Stimulated activated CD8-positive, alpha-beta memory T cell treated with anti-CD3 and anti-CD28 coated beads, Interleukin-4, amount 100 ng/mL, for 24 hours (primary cell): ENCODE data around the gene OR12D1.
"Not testable (repeated sequence)": the region's sequence is repeated elsewhere in the genome, so short reads cannot be mapped to it uniquely, and the experiment has no call there.

Source experiments
- DNase-seq: peaks from one replicate; pipeline ENCODE4 v3.0.0-alpha.2; 2020; ENCODE audit warnings: low read depth

Gene OR12D1

DNA sequence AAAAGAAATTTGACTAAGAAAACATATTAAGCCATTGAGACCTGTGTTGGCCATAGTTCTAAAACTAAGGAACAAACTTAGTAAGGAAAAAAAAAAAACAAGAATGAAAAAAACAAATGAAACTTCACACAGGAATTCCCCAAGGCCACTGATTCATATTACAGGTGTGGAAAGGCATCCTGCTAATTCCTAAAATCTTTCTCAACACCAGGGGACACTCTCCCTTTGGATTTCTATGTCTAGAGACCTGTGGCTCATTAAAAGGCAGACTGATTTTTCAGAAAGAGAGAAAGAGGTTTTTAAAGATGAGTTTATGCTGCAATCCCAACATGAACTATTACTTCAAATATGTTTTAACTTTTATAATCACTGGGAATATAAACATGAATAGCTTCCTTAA lies at the start of gene OR12D1:
Gene OR12D1 (plus strand): TSS at position 341 of the 400 bp plus-strand sequence.
- no peak for DNase-seq

DNA sequence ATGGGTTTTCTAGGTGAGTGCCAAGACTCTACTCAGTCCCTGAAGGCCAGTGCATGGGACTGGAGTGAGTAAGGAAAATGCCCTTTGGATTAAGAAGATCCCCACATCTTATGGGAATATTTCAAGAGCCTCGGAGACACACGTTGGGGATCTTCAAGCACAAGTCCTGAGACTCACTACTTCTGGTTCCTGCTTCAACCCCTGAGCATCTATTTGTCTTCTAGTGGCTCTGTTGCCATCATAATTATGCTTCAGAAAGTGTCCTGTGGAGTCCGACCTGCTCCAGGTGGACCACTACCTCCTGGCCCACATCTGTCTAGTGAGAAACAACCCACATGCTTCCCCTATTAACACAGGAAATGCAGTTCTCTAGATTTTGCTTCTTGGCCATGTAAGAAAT lies 46.0 kb upstream of the OR12D1 start, which contains the start of gene OR5V1:
Gene OR5V1 (minus strand): TSS at position 101 of the 400 bp plus-strand sequence. CDS start 12,670 bp downstream, outside the sequence.
- no peak for DNase-seq

DNA sequence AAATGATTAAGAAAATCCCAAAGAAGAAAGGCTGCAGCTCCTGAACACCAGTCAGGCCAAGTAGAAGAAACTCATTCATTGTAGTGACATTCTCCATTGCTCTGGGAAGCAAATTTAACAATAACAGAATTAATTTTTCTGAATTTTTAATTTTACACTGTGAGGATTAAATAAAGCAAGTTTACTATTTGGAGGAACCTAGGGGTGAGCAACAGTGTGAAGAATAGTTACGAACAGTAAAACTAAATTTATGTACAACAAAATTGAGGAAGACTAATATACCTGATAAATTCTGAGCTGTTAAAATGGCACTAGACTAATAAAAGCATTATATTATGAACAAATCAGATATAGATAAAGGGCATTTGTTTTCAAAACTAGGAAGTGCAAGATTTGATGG lies 39.5 kb upstream of the OR12D1 start, which contains the start of gene OR12D3:
Gene OR12D3 (minus strand): TSS at position 101 of the 400 bp plus-strand sequence. CDS start 4 bp downstream, at position 97.
- no peak for DNase-seq

DNA sequence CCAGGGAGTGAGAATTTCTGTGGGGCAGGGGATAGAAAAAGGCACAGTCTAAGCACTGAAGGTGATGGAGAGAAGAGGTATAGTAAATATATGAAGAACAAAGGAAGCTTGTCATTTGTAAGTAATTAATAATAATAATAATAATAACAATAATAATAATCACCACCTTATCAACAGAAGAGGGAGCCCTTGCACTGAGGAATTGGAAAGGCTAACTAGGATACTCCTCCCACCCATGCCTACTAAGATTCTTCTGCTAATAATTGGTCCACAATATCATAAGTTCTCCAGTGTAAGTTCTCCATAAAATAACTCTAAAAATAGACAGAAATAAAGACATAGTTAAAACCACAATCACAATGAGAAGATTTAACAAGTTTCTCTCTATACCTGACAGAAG lies 38.7 kb upstream of the OR12D1 start:
- DNase-seq, result no peak

DNA sequence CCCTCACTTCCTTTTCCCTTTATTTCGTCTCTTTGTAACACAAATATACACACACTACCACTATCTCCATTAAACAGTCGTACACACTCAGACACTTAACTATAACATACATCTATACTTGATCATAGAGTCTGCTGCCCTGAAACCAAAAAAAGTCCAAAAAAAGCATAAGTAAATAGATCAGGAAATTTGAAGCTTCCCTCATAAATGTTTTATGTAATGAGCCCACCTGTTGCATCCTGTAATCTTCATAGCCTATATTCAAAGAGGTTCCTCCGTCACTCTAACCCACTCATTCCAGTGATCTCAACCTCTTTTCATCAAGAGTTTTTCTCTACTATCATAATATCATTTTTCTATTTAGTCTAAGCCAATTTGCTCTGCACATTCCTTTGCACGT lies 26.2 kb upstream of the OR12D1 start:
- DNase-seq, result no peak

DNA sequence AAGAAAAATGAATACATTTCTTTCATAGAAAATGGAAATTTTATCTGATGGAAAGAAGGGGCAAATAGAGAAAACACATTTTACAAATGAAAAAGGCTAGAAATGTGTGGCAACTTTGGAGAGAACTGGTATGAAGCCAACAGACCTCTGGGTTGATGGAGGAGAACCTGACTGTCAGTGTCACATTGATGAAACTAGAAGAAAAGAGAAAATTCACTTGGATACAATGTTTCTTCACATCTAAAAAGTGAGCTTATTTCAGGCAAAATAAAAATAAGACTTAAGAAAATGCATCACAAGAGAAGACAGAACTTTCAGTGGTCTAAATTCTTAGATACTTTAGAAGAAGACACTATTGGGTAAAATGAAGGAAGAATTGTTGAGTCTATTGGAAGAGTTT lies 19.4 kb upstream of the OR12D1 start, which contains the start of gene OR12D2:
Gene OR12D2 (plus strand): TSS at position 301 of the 400 bp plus-strand sequence. CDS start 1,069 bp downstream, outside the sequence.
- no peak for DNase-seq

GRCh38 chr6:29399525-29399924 lies 15.2 kb upstream of the OR12D1 start:
- DNase-seq, result no peak

DNA sequence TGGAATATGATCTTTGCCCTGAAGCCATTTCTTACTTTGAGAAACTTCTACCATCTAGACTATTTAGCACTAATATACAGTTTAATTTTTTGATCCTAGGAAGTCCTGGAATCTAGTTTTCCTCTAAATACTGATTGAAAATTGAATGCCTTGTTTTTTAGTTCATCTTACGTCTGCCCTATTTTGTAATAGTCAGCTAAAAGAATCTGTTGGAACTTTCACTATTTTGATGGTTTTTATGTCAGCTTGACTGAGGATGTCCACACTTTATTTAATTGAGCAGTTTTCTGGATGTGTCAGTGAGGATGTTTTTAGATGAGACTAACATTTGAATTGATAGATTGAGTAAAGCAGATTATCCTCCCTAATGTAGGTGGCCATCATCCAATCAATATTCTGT lies 10.9 kb upstream of the OR12D1 start:
- DNase-seq, result no peak

GRCh38 chr6:29419516-29419915 lies 4.8 kb downstream of the OR12D1 start:
- DNase-seq, result no peak

GRCh38 chr6:29424168-29424567 lies 9.4 kb downstream of the OR12D1 start:
- no peak for DNase-seq

- no peak for DNase-seq
Observed at GRCh38 chr6:29424575-29424974, 9.8 kb downstream of the OR12D1 start.

DNA sequence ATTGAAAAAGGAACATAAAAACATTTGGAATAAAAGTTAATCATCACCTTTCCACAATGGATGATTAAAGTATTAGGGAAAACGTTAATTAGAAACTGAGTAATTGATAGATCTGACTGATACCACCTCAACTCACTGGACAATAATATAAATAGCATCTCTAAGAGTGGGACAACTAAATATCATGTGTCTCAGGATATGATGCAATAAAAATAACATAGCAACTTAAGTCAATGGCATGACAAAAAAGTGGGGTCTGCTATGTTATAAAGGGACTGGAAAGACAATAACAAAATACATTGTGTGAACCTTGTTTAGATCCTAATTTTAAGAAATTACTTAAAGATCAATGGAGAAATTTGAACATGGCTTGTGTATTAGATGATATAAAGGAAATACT lies 10.3 kb downstream of the OR12D1 start:
- DNase-seq, result no peak

GRCh38 chr6:29426654-29427053 lies 11.9 kb downstream of the OR12D1 start:
- no peak for DNase-seq

- DNase-seq, result not testable (repeated sequence)
Observed at GRCh38 chr6:29436730-29437129, 22.0 kb downstream of the OR12D1 start.

DNA sequence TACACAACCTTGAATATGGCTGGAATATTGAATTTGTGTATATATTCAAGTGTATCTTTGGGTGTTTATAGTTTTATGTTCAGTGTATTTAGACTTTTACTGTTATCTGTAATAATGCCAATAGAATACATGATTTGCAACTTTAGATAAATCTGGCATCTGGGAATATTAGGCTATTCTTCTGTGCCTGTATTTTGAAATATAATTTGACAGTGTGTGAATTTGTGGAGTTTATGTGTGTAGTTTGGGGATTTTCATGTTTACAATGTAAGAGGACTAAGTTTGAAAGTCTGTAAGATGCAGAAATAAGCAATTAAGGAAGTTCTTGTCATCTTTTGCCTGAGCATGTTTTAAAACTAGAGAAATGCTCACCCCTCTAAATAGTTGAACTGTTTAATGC lies 24.3 kb downstream of the OR12D1 start, which contains the start of gene OR10C1:
Gene OR10C1 (plus strand): TSS at position 301 of the 400 bp plus-strand sequence. CDS start 710 bp downstream, outside the sequence.
- DNase-seq, result no peak

DNA sequence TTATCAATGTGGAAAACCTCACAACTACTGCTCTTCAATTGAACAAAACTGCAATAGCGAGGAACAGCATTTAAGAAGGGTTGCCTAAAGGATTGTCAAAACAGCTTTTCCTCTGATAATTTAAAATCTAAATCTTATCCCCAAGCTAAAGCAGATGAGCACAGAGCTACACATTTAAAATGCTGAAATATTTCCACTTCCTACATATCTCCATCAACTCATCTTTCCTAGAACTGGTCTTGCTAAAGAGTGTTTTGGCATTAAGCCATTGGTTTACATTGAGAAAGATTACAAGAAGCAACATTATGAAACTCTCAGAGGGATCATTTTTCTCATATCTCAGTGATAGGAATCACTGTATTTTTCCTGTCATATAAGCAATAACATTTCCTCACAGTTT lies 28.0 kb downstream of the OR12D1 start:
- no peak for DNase-seq

GRCh38 chr6:29444031-29444430 lies 29.3 kb downstream of the OR12D1 start:
- DNase-seq, result not testable (repeated sequence)

DNA sequence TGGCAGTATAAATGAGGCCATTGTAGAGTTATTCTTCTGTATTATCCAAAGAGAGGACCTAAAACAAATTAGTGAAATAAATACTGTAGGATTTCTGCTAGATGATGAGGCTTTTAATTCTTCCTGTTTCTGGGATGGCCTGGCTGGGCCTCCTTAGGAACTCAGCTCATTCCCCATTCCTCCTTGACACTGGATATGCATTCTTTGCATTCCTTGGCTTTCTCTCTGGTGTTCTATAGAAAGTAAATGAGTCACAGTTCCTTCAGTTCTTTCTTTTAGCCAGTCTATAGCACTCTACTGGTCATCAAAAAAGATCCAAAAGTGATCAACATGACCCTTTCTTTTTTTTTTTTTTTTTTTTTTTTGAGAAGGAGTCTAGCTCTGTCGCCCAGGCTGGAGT lies 32.9 kb downstream of the OR12D1 start:
- DNase-seq, result no peak

DNA sequence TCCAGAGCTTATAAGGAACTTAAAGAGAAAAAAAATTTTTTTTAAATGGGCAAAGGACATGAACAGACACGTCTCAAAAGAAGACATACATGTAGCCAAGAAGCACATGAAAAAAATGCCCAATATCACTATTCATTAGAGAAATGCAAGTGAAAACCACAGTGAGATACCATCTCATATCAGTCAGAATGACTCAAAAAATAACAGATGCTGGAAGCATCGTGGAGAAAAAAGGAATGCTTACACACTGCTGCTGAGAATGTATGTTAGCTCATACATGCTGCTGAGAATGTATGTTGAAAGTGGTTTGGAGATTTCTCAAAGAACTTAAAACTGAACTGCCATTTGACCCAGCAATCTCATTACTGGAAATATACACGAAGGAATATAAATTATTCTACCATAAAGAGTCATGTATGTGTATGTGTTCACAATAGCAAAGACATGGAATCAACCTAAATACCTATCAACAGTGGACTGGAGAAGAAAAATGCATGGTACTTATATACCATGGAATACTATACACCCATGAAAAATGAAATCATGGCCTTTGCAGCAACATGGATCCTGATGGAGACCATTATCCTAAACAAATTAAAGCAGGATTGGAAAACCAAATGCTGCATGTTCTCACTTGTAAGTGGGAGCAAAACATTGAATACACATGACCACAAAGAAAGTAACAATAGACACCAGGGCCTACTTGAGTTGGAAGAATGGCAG lies 36.9 kb downstream of the OR12D1 start:
- no peak for DNase-seq

GRCh38 chr6:29456971-29457370 lies 42.2 kb downstream of the OR12D1 start, which contains the start of the genes OR11A1 and OR2H1:
TSS of gene OR11A1 (minus strand) at chr6:29457071. CDS start at chr6:29427641, 29,430 bp downstream.
TSS of gene OR2H1 (plus strand) at chr6:29457155. CDS start at chr6:29461770, 4,615 bp downstream.
- DNase-seq, result no peak

- no peak for DNase-seq
Observed at GRCh38 chr6:29461021-29461814, 46.5 kb downstream of the OR12D1 start.

GRCh38 chr6:29462022-29462421 lies 47.3 kb downstream of the OR12D1 start:
- no peak for DNase-seq

- no peak for DNase-seq
Observed at GRCh38 chr6:29465279-29465678, 50.6 kb downstream of the OR12D1 start.
